Measurements from ENCODE around the gene SRD5A1. TPM values are rescaled to one million over a fixed set of nuclear protein-coding genes. Genes with fewer than 3 reads are reported as not detected.

The SRD5A1 gene
- total RNA-seq, 1 experiment from 2014 or later: 39.6 TPM

GRCh38 chr5:6692906-6693305 is 59.7 kb downstream of the SRD5A1 start:
- ChIA-PET POLR2A (ENCODE audit: unreplicated experiment) (no interaction called here), CTCF (no interaction called here)
- H3K27ac ChIP-seq (ENCODE audit: low read length): no peak overlapping the region

GRCh38 chr5:6698696-6699095 is 65.5 kb downstream of the SRD5A1 start:
- BruUV-seq (replicated peaks): no TSS peak
- CTCF ChIA-PET: no interaction called here
- POLR2A ChIA-PET (ENCODE audit: unreplicated experiment): no interaction called here

More at GRCh38 chr5:6692906-6693305, 59.7 kb downstream of the SRD5A1 start:
- Histone ChIP-seq H3K9me2 (replicated peaks; ENCODE audit: low read length) (no peaks in the 10 kb centered on the region), H3K4me1 (ENCODE audit: insufficient read depth, low read length) (0 out of 2 replicates have a peak, but pooled peaks cover 3% of the 10 kb centered on the region), H3K9ac (ENCODE audit: low read length) (no peak overlapping the region), H2AFZ (ENCODE audit: low read length) (no peak overlapping the region), H3K4me2 (ENCODE audit: low read length) (no peak overlapping the region), H3K79me2 (ENCODE audit: low read length) (no peaks in the 10 kb centered on the region), H4K20me1 (ENCODE audit: low read length) (no peaks in the 10 kb centered on the region), H3F3A (ENCODE audit: low read length, unreplicated experiment) (no peaks in the 10 kb centered on the region), H3K9me3 (ENCODE audit: low read length) (no peaks in the 10 kb centered on the region), H3K4me3 (ENCODE audit: low read length) (no peak overlapping the region), H3K36me3 (ENCODE audit: low read depth, low read length) (no peaks in the 10 kb centered on the region), H3K27me3 (ENCODE audit: low read length) (peaks cover 50% of the 10 kb centered on the region)
- DNase-seq (no peak), ATAC-seq (no peak)
- intact Hi-C loops (cut with micrococcal nuclease): no loop called here
- no TSS peak for BruUV-seq (replicated peaks)
- TF ChIP-seq EZH2 (IDR thresholded peaks at IDR 0.05; ENCODE audit: low read length, unreplicated experiment) (no peak), EZH2phosphoT487 (IDR thresholded peaks at IDR 0.05; ENCODE audit: borderline replicate concordance, low read length) (no peak; the same call in 1 of the 2 replicates)
- TF ChIP-seq, protein P1, sequence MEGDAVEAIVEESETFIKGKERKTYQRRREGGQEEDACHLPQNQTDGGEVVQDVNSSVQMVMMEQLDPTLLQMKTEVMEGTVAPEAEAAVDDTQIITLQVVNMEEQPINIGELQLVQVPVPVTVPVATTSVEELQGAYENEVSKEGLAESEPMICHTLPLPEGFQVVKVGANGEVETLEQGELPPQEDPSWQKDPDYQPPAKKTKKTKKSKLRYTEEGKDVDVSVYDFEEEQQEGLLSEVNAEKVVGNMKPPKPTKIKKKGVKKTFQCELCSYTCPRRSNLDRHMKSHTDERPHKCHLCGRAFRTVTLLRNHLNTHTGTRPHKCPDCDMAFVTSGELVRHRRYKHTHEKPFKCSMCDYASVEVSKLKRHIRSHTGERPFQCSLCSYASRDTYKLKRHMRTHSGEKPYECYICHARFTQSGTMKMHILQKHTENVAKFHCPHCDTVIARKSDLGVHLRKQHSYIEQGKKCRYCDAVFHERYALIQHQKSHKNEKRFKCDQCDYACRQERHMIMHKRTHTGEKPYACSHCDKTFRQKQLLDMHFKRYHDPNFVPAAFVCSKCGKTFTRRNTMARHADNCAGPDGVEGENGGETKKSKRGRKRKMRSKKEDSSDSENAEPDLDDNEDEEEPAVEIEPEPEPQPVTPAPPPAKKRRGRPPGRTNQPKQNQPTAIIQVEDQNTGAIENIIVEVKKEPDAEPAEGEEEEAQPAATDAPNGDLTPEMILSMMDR (conservative IDR thresholded peaks at IDR 0.05; ENCODE audit: low read depth, low read length): no peak

DNA sequence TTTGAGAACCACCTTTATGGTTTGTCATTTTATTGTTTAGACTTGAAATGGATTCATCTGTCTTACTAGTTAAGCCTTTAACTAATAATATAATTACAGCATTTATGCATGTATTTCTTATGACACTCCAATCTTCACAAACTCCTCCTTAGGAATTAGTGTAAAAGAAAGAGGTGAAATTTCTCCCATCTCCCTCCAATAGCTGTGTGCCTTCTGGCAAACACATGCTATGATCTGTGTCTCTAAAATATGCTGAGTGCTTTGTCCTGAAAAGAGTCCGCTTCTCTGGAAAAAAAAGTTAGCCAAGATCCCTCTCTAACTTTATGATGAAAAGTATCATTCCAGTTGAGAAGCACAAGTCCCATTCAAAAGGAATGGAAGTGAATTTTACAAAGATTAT is 66.1 kb downstream of the SRD5A1 start:
- no peak overlapping the region for H3K4me2 ChIP-seq (ENCODE audit: low read length)
- no peaks in the 10 kb centered on the region for H3K9me3 ChIP-seq (ENCODE audit: low read length)
- peaks cover 26% of the 10 kb centered on the region for H3K4me1 ChIP-seq (ENCODE audit: insufficient read depth, low read length)
- no peaks in the 10 kb centered on the region for H3K79me2 ChIP-seq (ENCODE audit: low read length)
- H2AFZ ChIP-seq (ENCODE audit: low read length): no peak overlapping the region
- H3K9ac ChIP-seq (ENCODE audit: low read length): no peak overlapping the region
- ChIA-PET CTCF (no interaction called here), POLR2A (ENCODE audit: unreplicated experiment) (no interaction called here)
- TF ChIP-seq, protein P1 (conservative IDR thresholded peaks at IDR 0.05; ENCODE audit: low read depth, low read length): no peak
- TF ChIP-seq EZH2 (IDR thresholded peaks at IDR 0.05; ENCODE audit: low read length, unreplicated experiment) (no peak), EZH2phosphoT487 (IDR thresholded peaks at IDR 0.05; ENCODE audit: borderline replicate concordance, low read length) (no peak)
- no peak overlapping the region for H3K4me3 ChIP-seq (ENCODE audit: low read length)
- H3K27ac ChIP-seq (ENCODE audit: low read length): no peak overlapping the region
- H4K20me1 ChIP-seq (ENCODE audit: low read length): no peaks in the 10 kb centered on the region
- BruUV-seq (replicated peaks): no TSS peak
- ATAC-seq (no peak), DNase-seq (no peak)
- no peaks in the 10 kb centered on the region for H3K9me2 ChIP-seq (replicated peaks; ENCODE audit: low read length)
- H3K27me3 ChIP-seq (ENCODE audit: low read length): peaks cover 25% of the 10 kb centered on the region
- intact Hi-C loops (cut with micrococcal nuclease): no loop called here
- no peaks in the 10 kb centered on the region for H3F3A ChIP-seq (ENCODE audit: low read length, unreplicated experiment)
- H3K36me3 ChIP-seq (ENCODE audit: low read depth, low read length): no peaks in the 10 kb centered on the region

More at GRCh38 chr5:6698696-6699095, 65.5 kb downstream of the SRD5A1 start:
- Histone ChIP-seq H2AFZ (ENCODE audit: low read length) (no peak overlapping the region), H3K79me2 (ENCODE audit: low read length) (no peaks in the 10 kb centered on the region), H3K9me2 (replicated peaks; ENCODE audit: low read length) (no peaks in the 10 kb centered on the region), H3K4me2 (ENCODE audit: low read length) (no peak overlapping the region), H3K9me3 (ENCODE audit: low read length) (no peaks in the 10 kb centered on the region), H3K27me3 (ENCODE audit: low read length) (peaks cover 28% of the 10 kb centered on the region), H3K4me1 (ENCODE audit: insufficient read depth, low read length) (peaks cover 19% of the 10 kb centered on the region), H3K36me3 (ENCODE audit: low read depth, low read length) (no peaks in the 10 kb centered on the region), H3K4me3 (ENCODE audit: low read length) (no peak overlapping the region), H3K9ac (ENCODE audit: low read length) (no peak overlapping the region), H3F3A (ENCODE audit: low read length, unreplicated experiment) (no peaks in the 10 kb centered on the region), H3K27ac (ENCODE audit: low read length) (no peak overlapping the region), H4K20me1 (ENCODE audit: low read length) (no peaks in the 10 kb centered on the region)
- intact Hi-C loops (cut with micrococcal nuclease): no loop called here
- ATAC-seq (no peak), DNase-seq (no peak)
- TF ChIP-seq EZH2phosphoT487 (IDR thresholded peaks at IDR 0.05; ENCODE audit: borderline replicate concordance, low read length) (no peak), EZH2 (IDR thresholded peaks at IDR 0.05; ENCODE audit: low read length, unreplicated experiment) (no peak)
- TF ChIP-seq, protein P1 (conservative IDR thresholded peaks at IDR 0.05; ENCODE audit: low read depth, low read length): no peak
